A549 treated with CpdA at 1 μM for 4 hours (cell line): ENCODE measurements around the gene TTF1. TPM values are rescaled to one million over a fixed set of nuclear protein-coding genes. Genes with fewer than 3 reads are reported as not detected.

Experiments used
- total RNA-seq: library from RNA; stranded (reverse); fragments of 200-300 nt; extraction: Qiagen RNA extraction; gene quantifications from 5 replicates; pipeline ENCODE4 v1.2.3, GENCODE V29; 2022; ENCODE audit warnings: low read depth

TTF1 gene
- total RNA-seq, result 14.3 to 19.3 TPM (median 15.3 TPM) in 5 replicates

GRCh38 chr9:132406554-132407122 lies at the start of gene TTF1:
TSS of gene TTF1 (minus strand) at chr9:132406840. CDS start at chr9:132402821, 4,019 bp downstream.

GRCh38 chr9:132409828-132410528 lies 3.3 kb upstream of the TTF1 start, which contains the start of gene CFAP77:
TSS of gene CFAP77 (plus strand) at chr9:132410211. CDS start at chr9:132410272, 61 bp downstream.

GRCh38 chr9:132354637-132355355 lies 51.8 kb downstream of the TTF1 start, which contains the start of gene SETX:
TSS of gene SETX (minus strand) at chr9:132354986. CDS start at chr9:132349428, 5,558 bp downstream.

Other genes starting within 250 kb of the TTF1 start
- gene NTNG2, start 244.8 kb downstream of the TTF1 start, total RNA-seq, result 1.8 to 5.9 TPM (median 2.8 TPM) in 5 replicates
- gene SETX, start 51.9 kb downstream of the TTF1 start, total RNA-seq, result 24.1 to 25.5 TPM (median 24.1 TPM) in 5 replicates
- gene CFAP77, start 3.4 kb upstream of the TTF1 start, total RNA-seq, result 0.08 to 0.28 TPM (median 0.10 TPM) in 3 of 5 replicates, not detected in the others
- 0.06 TPM in 1 of 5 replicates, not detected in the others for gene BARHL1, start 175.8 kb upstream of the TTF1 start, total RNA-seq